ENCODE results near the gene ANKRD44.

DNA sequence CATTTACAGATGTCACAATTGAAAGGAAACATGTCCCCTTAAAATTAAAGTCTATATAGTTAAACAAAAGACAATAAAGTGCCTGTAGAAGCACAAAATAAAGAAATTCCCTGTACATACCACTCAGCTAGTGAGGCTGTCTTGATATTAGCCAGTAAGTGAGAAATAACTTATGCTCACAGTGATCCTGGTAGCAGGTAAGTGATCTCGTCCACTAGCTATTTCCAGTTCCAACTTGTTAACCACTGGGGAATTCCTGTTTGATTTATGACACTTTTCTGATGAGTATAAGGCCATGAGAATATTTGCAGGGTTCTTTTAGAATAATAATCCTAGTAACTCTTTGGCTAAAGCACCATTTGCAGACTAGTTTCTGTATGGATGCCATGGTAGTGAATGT, 256.1 kb downstream of the ANKRD44 start:
- TF ChIP-seq GATA2 (IDR thresholded peaks at IDR 0.05; ENCODE audit: low read depth, low read length) (no peak), GATA3 (IDR thresholded peaks at IDR 0.05; ENCODE audit: low read depth, low read length) (no peak)
